OCI-LY7 (cell line): ENCODE measurements around the gene ZNF235. TPM values are rescaled to one million over a fixed set of nuclear protein-coding genes. Genes with fewer than 3 reads are reported as not detected.

Source experiments
- small RNA-seq: library from RNA; depleted of rRNA; stranded (forward); fragments of <200 nt; gene quantifications from one replicate; pipeline ENCODE3, GENCODE V24; 2014
- total RNA-seq, 2 experiments: library from RNA; depleted of rRNA in 1 of 2; stranded (reverse); fragments of >200 nt in 1 of 2; shearing (Covaris generic) in 1 of 2; gene quantifications; 2 replicates each; pipeline ENCODE4 v1.2.3, GENCODE V29; 2014 to 2022

The ZNF235 gene
- total RNA-seq, 2 experiments from 2014 or later: 7.4 to 7.7 TPM

Small RNAs within 50 kb of the gene (small RNA-seq; reads per million reads assigned to genes)
- gene NDUFA3P1: not detected

Other genes starting within 250 kb of the ZNF235 start
- gene ZNF284, start 232.9 kb downstream of the ZNF235 start, total RNA-seq (2014; rRNA removed; shearing (Covaris generic)): not detected in 2 replicates
- gene ZNF284, start 232.9 kb downstream of the ZNF235 start, total RNA-seq (2022): not detected in 2 replicates
- gene ZNF224, start 210.7 kb downstream of the ZNF235 start, total RNA-seq (2014; rRNA removed; shearing (Covaris generic)): 17.5 and 20.4 TPM in 2 replicates
- 20.2 and 21.5 TPM in 2 replicates for gene ZNF224, start 210.7 kb downstream of the ZNF235 start, total RNA-seq (2022)
- gene ZNF225, start 191.6 kb downstream of the ZNF235 start, total RNA-seq (2014; rRNA removed; shearing (Covaris generic)): 2.4 and 3.5 TPM in 2 replicates
- gene ZNF225, start 191.6 kb downstream of the ZNF235 start, total RNA-seq (2022): 4.1 and 6.1 TPM in 2 replicates
- not detected in 2 replicates for gene ZNF234, start 163.5 kb downstream of the ZNF235 start, total RNA-seq (2014; rRNA removed; shearing (Covaris generic))
- not detected in 2 replicates for gene ZNF234, start 163.5 kb downstream of the ZNF235 start, total RNA-seq (2022)
- gene ZNF226, start 139.9 kb downstream of the ZNF235 start, total RNA-seq (2014; rRNA removed; shearing (Covaris generic)): 14.6 and 14.7 TPM in 2 replicates
- gene ZNF226, start 139.9 kb downstream of the ZNF235 start, total RNA-seq (2022): 17.9 and 24.0 TPM in 2 replicates
- gene ZNF227, start 92.5 kb downstream of the ZNF235 start, total RNA-seq (2014; rRNA removed; shearing (Covaris generic)): 16.8 and 20.1 TPM in 2 replicates
- gene ZNF227, start 92.5 kb downstream of the ZNF235 start, total RNA-seq (2022): 18.5 and 21.2 TPM in 2 replicates
- gene ZNF233, start 45.1 kb downstream of the ZNF235 start, total RNA-seq (2014; rRNA removed; shearing (Covaris generic)): 0.13 TPM in 1 of 2 replicates, not detected in the other
- gene ZNF233, start 45.1 kb downstream of the ZNF235 start, total RNA-seq (2022): not detected in 2 replicates
- gene ZNF112, start 51.7 kb upstream of the ZNF235 start, total RNA-seq (2014; rRNA removed; shearing (Covaris generic)): not detected in 2 replicates
- gene ZNF112, start 51.7 kb upstream of the ZNF235 start, total RNA-seq (2022): not detected in 2 replicates
- not detected in 2 replicates for gene ZNF285, start 96.6 kb upstream of the ZNF235 start, total RNA-seq (2014; rRNA removed; shearing (Covaris generic))
- not detected in 2 replicates for gene ZNF285, start 96.6 kb upstream of the ZNF235 start, total RNA-seq (2022)
- gene ZNF229, start 143.4 kb upstream of the ZNF235 start, total RNA-seq (2014; rRNA removed; shearing (Covaris generic)): not detected in 2 replicates
- gene ZNF229, start 143.4 kb upstream of the ZNF235 start, total RNA-seq (2022): not detected in 2 replicates
- gene ZNF180, start 195.5 kb upstream of the ZNF235 start, total RNA-seq (2014; rRNA removed; shearing (Covaris generic)): 11.8 and 14.2 TPM in 2 replicates
- gene ZNF180, start 195.5 kb upstream of the ZNF235 start, total RNA-seq (2022): 8.6 and 9.4 TPM in 2 replicates
- gene CEACAM20, start 224.7 kb upstream of the ZNF235 start, total RNA-seq (2014; rRNA removed; shearing (Covaris generic)): not detected in 2 replicates
- gene CEACAM20, start 224.7 kb upstream of the ZNF235 start, total RNA-seq (2022): not detected in 2 replicates